Mucosa of descending colon (tissue), 3 donors: ENCODE data around the gene QRICH1. TPM values are rescaled to one million over a fixed set of nuclear protein-coding genes. Genes with fewer than 3 reads are reported as not detected.

ENCODE experiments used
- ATAC-seq: fragments of 200-7000 bp; cut with Tn5 transposase; one replicate; pipeline ENCODE4 v1.9.1; 2020; ENCODE audit warnings: mild to moderate bottlenecking, moderate library complexity
- DNase-seq, 3 donors: peaks; one replicate each; pipeline ENCODE4 v3.0.0-alpha.2; 2020
- H3K36me3 ChIP-seq: fragments of 200-600 bp; one replicate; pipeline ENCODE4 v1.8.0; 2021; ENCODE audit warnings: low read depth, mild to moderate bottlenecking
- H3K4me1 ChIP-seq: fragments of 200-600 bp; one replicate; pipeline ENCODE4 v1.8.0; 2021; ENCODE audit warnings: low read depth, mild to moderate bottlenecking
- H3K4me3 ChIP-seq: fragments of 200-600 bp; one replicate; pipeline ENCODE4 v1.8.0; 2021; ENCODE audit warnings: mild to moderate bottlenecking
- H3K9me3 ChIP-seq: fragments of 200-600 bp; one replicate; pipeline ENCODE4 v1.8.0; 2021; ENCODE audit warnings: mild to moderate bottlenecking
- intact Hi-C, 2 donors: fragments of 100-400 bp; cut with DNase I in 1 of 2; cut with micrococcal nuclease in 1 of 2; formaldehyde crosslinking; loops; one replicate each; pipeline versions ENCODE4 v1.11.0 to v1.11.1; 2022; cut with DNase I, micrococcal nuclease
- total RNA-seq, 3 donors: library from RNA; stranded (reverse); fragmentation: NEBNext Ultra II Directional in 2 of 3; extraction: Animal tissue kit (Norgen Biotek cat#: 25700) in 2 of 3; gene quantifications; one replicate each; pipeline versions ENCODE4 v1.2.1 to v1.2.4, GENCODE V29; 2021 to 2023
- TF ChIP-seq, protein P1 (sequence below): fragments of 200-600 bp; IDR thresholded peaks from one replicate; pipeline ENCODE4 v1.8.0; 2022; ENCODE audit warnings: antibody characterized with exemption, mild to moderate bottlenecking
- donor health status: DM: no; HTN: no; CAD: no; lungs with moderate emphysema.
- donor health status: DM: no; HTN: no; CAD: no.
- donor health status: DM: no; HTN: yes; CAD: no.

Gene QRICH1
- total RNA-seq, 3 donors from 2014 or later, result 73.0 to 104 (median 86.1) TPM

DNA sequence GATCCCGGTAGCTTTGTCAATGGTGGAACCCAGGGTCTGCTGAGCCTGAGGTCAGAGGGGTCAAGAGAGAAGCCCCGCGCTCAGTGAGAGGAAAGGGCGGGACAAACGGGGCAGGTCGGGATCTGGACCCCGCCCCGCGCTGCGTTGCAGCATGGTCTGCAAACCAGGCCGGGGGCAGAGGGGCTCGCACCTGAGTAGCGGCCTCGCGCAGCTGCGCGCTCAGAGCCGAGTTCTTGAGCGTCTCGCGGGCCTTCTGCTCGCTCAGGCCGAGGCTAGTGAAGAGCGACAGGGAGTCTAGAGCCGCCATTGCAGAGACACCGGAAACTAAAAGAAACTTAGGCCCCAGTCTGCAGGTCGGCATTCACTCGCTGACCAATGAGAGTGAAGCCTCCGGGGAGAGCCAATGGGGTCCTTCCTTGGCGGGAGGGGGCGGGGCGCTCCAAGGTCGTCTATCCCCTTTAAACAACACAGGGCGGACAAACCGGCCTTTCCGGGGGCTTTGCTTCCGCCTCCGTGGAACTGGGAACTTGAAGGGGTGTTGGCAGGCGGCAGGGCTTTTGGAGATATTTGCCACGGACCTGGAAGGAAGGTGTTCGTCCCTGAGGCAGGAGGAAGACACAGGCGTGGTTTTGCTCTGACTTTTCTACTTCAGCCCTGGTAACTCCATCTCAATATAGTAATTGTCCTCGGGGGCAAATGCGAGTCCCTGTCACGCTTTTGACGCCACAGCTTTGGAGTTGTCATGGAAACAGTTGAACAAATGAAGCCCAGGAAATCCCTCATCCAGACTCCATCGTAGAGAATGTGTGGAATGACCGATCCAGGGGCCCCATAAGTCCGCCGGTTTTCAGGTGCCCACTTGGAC lies 10.8 kb upstream of the QRICH1 start, which contains the start of gene QARS1:
Gene QARS1, minus strand, starts transcription at position 331 of the 865 bp plus-strand sequence. Its CDS starts 24 bp downstream, at position 307.
- TF ChIP-seq, protein P1, sequence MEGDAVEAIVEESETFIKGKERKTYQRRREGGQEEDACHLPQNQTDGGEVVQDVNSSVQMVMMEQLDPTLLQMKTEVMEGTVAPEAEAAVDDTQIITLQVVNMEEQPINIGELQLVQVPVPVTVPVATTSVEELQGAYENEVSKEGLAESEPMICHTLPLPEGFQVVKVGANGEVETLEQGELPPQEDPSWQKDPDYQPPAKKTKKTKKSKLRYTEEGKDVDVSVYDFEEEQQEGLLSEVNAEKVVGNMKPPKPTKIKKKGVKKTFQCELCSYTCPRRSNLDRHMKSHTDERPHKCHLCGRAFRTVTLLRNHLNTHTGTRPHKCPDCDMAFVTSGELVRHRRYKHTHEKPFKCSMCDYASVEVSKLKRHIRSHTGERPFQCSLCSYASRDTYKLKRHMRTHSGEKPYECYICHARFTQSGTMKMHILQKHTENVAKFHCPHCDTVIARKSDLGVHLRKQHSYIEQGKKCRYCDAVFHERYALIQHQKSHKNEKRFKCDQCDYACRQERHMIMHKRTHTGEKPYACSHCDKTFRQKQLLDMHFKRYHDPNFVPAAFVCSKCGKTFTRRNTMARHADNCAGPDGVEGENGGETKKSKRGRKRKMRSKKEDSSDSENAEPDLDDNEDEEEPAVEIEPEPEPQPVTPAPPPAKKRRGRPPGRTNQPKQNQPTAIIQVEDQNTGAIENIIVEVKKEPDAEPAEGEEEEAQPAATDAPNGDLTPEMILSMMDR, result no peak
- H3K4me3 ChIP-seq, result peak within 1 kb of the TSS; percentile 84
- DNase-seq (peak; percentile 95 to 96 (median 95)), ATAC-seq (peak; percentile 98)
- peaks cover 13% of the 10 kb centered on the region for H3K36me3 ChIP-seq
- H3K4me1 ChIP-seq, result peaks cover 22% of the 10 kb centered on the region
- intact Hi-C loops, result no loop called here
- H3K9me3 ChIP-seq, result no peaks in the 10 kb centered on the region

DNA sequence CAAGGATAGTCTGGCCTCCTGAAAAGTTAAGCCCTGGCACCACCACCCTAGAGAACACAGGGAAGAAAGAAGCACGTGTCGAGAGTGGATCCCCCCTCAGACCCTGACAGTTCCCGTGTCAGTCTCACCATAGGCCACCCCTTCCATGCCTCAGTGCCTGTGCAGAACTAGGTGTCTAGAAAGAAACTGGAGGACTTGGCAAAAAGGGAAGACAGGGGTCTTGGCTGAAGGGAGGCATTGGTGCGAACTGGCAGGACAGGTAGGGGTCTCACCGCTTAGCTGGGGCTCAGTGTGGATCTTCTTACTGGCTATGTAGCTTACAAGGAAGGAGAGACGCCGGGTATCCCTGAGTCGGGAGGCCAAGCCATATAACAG lies 10.2 kb upstream of the QRICH1 start:
- TF ChIP-seq, protein P1, result no peak
- peaks cover 13% of the 10 kb centered on the region for H3K36me3 ChIP-seq
- no peaks in the 10 kb centered on the region for H3K9me3 ChIP-seq
- H3K4me3 ChIP-seq, result peak overlapping the region; percentile 84
- H3K4me1 ChIP-seq, result peaks cover 22% of the 10 kb centered on the region
- ATAC-seq, result peak; percentile 1
- intact Hi-C loops, result no loop called here
- peak in 1 of 3 donors; percentile 55 for DNase-seq

GRCh38 chr3:49100046-49100615 lies 6.3 kb upstream of the QRICH1 start:
- no peak overlapping the region for H3K4me3 ChIP-seq
- peak in 1 of 3 donors; percentile 39 for DNase-seq
- TF ChIP-seq, protein P1, result no peak
- intact Hi-C loops, result no loop called here
- peaks cover 13% of the 10 kb centered on the region for H3K36me3 ChIP-seq
- H3K9me3 ChIP-seq, result no peaks in the 10 kb centered on the region
- H3K4me1 ChIP-seq, result peaks cover 19% of the 10 kb centered on the region
- no peak for ATAC-seq

GRCh38 chr3:49098910-49099630 lies 5.2 kb upstream of the QRICH1 start:
- ATAC-seq (no peak), DNase-seq (peak in 1 of 3 donors; percentile 29)
- H3K36me3 ChIP-seq, result peaks cover 13% of the 10 kb centered on the region
- no peaks in the 10 kb centered on the region for H3K9me3 ChIP-seq
- H3K4me1 ChIP-seq, result peaks cover 22% of the 10 kb centered on the region
- intact Hi-C loops, result no loop called here
- TF ChIP-seq, protein P1, result no peak
- H3K4me3 ChIP-seq, result no peak overlapping the region

DNA sequence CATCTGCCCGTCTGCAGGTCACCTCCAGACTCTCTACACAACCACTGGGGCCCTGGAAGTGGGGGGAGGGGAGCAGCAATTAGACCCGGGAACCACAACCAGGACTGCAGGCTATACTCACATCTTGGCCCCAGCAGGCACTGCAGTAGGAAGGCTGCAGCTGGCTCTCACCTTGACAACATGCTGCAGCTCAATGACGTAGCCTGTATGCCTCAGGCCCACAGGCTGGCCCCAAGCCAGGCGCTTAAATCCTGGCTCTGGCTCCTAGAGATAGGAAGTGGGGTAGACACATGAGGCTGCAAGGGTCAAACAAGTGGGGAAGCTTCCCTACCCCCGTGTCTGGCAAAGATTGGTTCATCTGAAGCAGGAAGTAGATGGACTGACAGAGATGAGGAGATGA lies 4.6 kb upstream of the QRICH1 start:
- peaks cover 13% of the 10 kb centered on the region for H3K36me3 ChIP-seq
- no peaks in the 10 kb centered on the region for H3K9me3 ChIP-seq
- intact Hi-C loops, result no loop called here
- no peak for ATAC-seq
- DNase-seq, result peak in 1 of 3 donors; percentile 29
- no peak overlapping the region for H3K4me3 ChIP-seq
- TF ChIP-seq, protein P1, result no peak
- H3K4me1 ChIP-seq, result peaks cover 16% of the 10 kb centered on the region
